ENCODE measurements around the gene EXD3. TPM values are rescaled to one million over a fixed set of nuclear protein-coding genes. Genes with fewer than 3 reads are reported as not detected.

EXD3 gene
- total and polyA plus RNA-seq, 9 of the 15 experiments (the other 6 are each of a cell fraction or from before 2014, with no cell fraction given): 0.29 to 12.5 (median 3.9) TPM

- H3K4me2 ChIP-seq (ENCODE audit: insufficient read depth, low read length): no peak overlapping the region
- H4K20me1 ChIP-seq (replicated peaks; ENCODE audit: control insufficient read depth, insufficient read depth, low read length): no peaks in the 10 kb centered on the region
- peaks cover 24 to 78% of the 10 kb centered on the region in 2 experiments for H3K4me1 ChIP-seq (replicated peaks in 1 of 2; ENCODE audit: control insufficient read depth in 2 of 2, insufficient read depth in 2 of 2, low read length in 2 of 2)
- H3K36me3 ChIP-seq (ENCODE audit: control insufficient read depth, insufficient read depth, low read length): no peaks in the 10 kb centered on the region
- H3K9ac ChIP-seq (ENCODE audit: insufficient read depth in 1 of 2, low read depth in 2 of 2, low read length in 2 of 2): peak overlapping the region in 1 of 2 experiments; percentile 77; a peak in 2 of 4 replicates
- intact Hi-C loops (cut with micrococcal nuclease) (no loop called here), in situ Hi-C loops (cut with MboI) (no loop called here)
- ChIA-PET CTCF (ENCODE audit: low intra/inter-chr PET ratio) (no interaction called here), POLR2A (interaction anchor here (0.6 to 1.5 kb wide), 5 partner anchors 19 to 149 kb away, joined by 3 to 6 read pairs (median 4); partner anchors contain the start of gene NRARP)
- no peaks in the 10 kb centered on the region for H3K27me3 ChIP-seq (ENCODE audit: control insufficient read depth in 2 of 2, insufficient read depth in 2 of 2, low read length in 2 of 2)
- H3K9me1 ChIP-seq (ENCODE audit: control insufficient read depth, insufficient read depth, low read length): no peaks in the 10 kb centered on the region
- TF ChIP-seq RB1 (IDR thresholded peaks at IDR 0.05; ENCODE audit: low read depth): no peak
- no peak for TF ChIP-seq ELF2 (CRISPR knock-in tag; IDR thresholded peaks at IDR 0.05)
- TF ChIP-seq ZNF239 (CRISPR knock-in tag; IDR thresholded peaks at IDR 0.05): no peak
- TF ChIP-seq CTCF (IDR thresholded peaks at IDR 0.05 in 2 of 3, conservative IDR thresholded peaks at IDR 0.05 in 1 of 3; ENCODE audit: insufficient read depth in 2 of 3, low read depth in 1 of 3, low read length in 3 of 3): no peak
- no peak for TF ChIP-seq KLF10 (CRISPR knock-in tag; IDR thresholded peaks at IDR 0.05)
- no peak for TF ChIP-seq PTRF (tag; IDR thresholded peaks at IDR 0.05)
- no peak for DNase-seq (ENCODE audit: extremely low read depth in 1 of 4, low spot score in 3 of 4)
- ATAC-seq: no peak
- peaks cover 34% of the 10 kb centered on the region for H3K79me2 ChIP-seq (ENCODE audit: control insufficient read depth, insufficient read depth, low read length)
- H2AFZ ChIP-seq (ENCODE audit: low read depth, low read length): no peak overlapping the region
- WGBS (ENCODE audit: insufficient coverage, low coverage, missing lambda C conversion rate): 93% methylated on average over 22 of the region's 24 CpGs
- BruUV-seq (replicated peaks): no TSS peak
- H3K9me3 ChIP-seq (replicated peaks; ENCODE audit: control insufficient read depth, insufficient read depth, low read depth, low read length): no peaks in the 10 kb centered on the region
- no peak overlapping the region for H3K27ac ChIP-seq (ENCODE audit: extremely low read depth, low read depth, low read length)
- H3K4me3 ChIP-seq: no peak overlapping the region
- no peak for FAIRE-seq
Observed at GRCh38 chr9:137408651-137409405, 14.1 kb downstream of the EXD3 start.
